GM21423 (cell line): ENCODE results near the gene ATP2B1.
A peak's percentile ranks its signal among the peaks of the same experiment; 100 is the strongest.
"Not testable (repeated sequence)": the region's sequence is repeated elsewhere in the genome, so short reads cannot be mapped to it uniquely, and the experiment has no call there.

Experiments used
- ATAC-seq: cut with Tn5 transposase; IDR thresholded peaks from one replicate; pipeline ENCODE4 v1.9.1; 2021; ENCODE audit warnings: mild to moderate bottlenecking, moderate library complexity; ENCODE audit not compliant: unreplicated experiment

ATP2B1 gene

DNA sequence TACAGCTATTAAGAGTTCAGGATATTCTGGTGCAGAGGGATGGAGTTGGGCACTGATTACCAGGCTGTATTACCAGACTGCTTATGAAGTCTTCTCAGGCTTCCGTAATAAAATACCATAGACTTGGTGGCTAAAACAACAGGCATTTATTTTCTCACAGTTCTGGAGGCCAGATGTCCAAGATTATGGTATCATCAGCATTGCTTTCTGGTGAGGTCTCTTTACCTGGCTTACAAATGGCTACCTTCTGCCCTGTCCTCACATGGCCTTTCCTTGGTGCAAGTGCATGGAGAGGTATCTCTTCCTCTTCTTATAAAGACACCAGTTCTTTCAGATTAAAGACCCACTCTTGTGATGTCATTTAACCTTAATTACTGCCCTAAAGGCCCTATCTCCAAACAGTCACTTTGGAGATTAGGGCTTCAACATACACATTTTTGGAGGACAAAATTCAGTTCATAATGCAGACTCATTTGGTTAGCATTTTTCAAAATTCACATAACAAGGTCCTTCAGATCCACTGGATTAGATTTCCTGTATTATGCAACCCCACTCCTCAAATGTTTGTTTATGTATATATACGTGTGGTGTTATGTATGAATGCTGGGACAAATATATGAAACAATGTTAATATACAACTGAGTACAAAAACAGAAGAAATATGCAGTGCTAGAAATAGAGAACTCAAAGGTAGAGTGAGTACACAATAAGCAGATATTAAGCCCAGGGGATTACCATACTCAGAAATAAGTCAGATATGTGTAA is 9.3 kb upstream of the ATP2B1 start:
- ATAC-seq = no peak

DNA sequence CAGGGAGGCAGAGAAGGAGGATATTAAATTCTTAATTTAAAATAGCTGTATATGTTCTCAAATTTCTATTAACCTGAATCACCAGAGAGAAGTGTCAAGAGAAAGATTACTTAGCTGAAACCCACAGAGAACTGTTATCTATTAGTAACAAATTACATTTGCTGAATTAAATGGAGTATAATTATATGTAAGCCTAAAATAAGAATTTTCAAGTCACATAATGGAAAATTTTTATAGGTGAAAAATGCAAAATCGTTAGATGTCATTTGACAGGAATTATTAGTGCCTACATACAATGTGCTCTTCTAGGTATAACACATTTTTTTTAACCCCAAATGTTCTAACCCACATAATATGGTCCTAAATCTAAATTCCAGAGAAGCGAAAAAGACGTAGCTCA is 4.1 kb upstream of the ATP2B1 start:
- no peak for ATAC-seq

DNA sequence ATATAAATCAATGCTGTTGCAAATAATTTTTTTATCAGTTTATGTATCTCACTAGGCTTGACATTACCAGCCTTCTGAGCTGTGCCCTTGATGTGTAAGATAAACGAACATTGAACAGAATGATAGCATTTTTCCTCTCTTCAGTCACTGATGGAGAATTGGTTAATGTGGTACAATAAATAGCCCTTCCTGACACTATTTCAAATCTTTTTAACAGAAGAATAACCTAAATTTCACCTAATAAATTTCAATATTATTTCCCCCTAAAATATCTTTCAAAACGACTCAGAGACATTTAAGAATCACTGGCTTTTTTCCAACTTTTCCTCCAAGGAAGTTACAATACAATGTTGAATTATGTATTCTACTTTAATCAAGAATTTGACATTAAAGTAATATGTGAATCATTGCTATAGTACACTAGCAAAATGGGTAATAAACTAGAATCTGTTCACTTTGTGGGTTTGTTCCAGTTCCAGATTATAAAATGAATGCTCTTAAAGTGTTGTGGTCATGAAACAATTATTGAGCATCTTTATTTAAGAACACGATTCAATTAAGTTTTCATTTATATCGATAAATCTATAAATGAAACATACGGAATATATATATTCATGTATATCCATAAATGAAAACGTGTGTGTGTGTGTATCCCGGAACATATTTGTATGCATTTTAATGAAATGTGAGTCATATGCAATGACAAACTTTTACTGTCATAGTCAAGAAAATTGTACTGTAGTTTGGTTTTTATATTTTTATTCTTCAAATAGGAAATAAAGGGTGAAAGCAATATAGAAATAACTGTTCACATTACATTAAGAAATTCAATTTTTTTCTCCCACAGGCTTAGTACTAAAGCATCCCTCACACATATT is 2.5 kb upstream of the ATP2B1 start:
- no peak for ATAC-seq

DNA sequence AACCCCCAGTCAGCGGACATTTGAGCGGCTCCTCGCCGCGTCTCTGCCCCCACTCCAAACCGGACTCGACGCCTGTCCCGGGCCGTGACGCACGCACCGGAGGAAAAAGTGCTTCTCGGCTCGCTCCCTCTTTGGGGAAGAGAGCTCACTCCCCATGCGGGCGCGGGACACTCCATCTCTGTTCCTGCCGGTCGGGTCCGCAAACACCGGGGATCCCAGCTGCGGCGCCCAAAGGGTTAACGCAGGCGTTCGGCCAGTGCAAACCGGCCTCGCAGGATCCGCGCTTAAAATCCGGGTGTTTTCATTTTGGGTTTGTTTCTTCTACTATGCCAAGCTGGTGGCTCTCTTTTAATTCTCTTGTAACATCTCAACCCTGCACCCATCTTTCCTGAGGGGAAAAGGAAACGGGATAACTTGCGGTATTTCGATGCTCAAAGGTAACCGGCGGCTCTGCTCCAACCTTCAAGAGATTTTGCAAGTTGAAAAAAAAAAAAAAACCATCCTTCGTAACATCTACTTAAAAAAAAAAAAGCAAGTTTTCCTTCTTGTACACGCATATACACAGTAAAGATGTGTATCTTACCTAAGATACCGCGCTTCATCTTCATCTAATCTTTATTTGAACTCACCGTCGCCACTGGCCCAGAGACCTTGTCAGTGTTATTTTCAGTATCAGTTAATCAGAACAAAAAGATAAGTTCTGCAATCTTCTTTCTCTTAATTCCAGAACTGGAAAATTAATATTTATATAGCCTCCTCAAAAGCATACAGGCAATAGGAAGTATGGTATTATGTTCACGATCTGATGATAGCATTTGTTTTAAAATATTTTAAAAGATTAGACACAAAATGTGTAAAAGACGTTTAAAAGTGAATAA is 1.6 kb upstream of the ATP2B1 start:
- no peak for ATAC-seq

DNA sequence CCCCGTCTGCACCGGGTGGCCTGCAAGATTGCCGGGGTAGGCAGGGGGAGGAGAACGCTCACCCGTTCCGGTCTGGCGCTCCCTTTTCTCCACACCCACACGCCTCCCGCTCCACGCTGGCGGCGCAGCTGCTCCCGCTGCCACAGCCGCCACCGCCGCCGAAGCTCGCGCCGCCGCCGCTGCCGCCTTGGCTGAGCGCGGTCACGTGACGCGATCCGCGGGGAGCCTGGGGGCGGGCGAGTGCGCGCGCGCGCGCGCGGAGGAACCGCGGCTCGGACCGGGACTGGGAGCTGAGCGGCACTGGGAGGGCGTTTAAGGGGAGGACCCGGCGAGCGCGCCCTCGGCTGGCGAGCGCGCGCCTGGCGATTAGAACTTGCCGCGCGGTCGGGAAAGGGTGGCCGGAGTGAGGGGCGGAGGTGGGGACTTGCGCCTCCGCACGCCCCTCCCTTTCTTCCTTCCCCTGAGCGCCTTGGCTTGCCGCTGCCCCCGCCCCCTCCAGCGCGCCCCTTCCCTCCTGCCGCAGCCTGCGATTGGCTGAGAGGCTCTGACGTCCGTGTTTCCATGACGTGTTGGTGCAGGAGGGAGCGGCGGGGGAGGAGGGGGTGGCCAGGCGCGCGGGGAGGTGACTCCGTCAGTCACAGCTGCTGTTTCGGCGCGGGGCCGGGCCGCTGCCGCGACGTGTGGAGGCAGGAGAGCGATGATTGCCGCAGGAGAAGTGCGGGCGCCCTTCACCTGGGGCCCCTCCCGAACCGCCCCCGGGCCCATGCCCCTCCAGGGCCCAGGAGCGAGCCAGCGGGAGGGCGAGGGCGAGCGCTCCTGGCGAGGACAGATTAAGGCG is 738 bp upstream of the ATP2B1 start:
- peak; percentile 66 for ATAC-seq

DNA sequence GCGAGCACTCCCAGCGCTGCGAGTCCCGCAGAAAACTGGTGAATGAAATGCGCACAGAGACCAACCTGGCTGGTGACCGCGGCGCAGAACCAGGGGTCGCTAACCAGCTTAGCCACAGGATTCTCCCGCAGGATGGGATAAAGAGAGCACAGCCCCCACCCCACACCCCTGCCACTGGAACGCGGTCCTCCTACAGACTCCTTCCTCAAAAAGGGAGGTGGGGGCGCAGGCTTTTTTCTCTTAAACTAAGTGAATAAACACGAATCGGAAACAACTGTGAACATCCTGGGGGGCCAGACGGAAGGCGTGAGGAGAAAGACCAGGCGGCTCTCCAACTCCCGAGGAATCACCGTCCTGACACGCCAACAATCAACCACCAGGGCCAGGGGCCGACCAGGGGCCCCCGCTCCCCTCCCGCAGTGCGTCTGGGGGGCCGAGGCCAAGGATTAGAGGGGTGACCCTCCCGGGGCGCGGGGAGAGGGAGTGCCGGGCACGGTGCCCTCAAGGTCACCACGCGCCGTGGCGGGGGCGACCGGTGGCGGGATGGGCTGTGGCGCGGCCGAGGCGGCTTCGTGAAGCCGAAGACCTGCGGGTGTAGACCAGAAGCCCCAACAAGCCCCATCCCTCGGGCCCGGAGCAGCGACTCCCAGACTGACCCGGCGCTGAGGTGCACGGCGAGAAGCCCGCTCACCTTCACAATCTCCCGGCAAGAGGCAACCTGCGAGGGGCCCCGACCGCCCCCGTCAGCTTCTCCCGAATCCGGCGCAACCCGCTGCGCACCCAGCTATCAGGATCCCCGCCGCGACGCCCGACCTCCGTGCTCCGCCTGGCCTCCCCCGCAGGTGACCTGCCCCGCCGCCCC is 704 bp downstream of the ATP2B1 start:
- no peak for ATAC-seq

DNA sequence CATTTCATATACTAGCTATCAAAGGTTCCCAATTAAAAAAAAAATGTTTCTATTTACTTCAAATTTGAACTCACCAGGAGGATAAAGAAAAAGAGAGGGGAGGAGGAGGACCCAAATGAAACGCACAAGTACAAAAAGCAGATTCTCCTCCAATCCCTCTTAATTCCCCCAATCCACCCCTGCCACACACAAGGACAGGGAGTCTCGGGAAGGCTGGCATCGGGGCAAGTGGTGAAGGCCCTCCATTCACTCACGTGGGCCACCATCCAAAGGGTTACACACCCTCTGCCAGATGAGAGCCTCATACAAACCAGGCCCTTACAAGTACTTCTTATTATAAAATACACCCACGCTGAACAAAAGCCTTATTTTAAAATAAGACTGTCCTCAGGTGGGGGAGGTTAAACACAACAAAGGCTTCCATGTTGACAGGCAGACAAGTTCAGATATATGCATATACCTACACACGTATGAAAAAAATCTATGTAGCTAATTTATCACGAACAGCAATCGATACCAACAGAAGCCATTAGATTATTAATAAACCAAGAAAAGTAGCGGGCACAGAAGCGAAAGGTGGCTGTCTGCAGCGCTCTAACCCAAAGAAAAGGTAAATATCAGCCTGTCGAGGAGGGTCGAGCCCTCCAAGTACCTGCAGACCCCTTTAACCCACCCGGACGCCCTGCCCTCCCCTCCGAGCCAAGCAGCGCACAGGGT is 1.5 kb downstream of the ATP2B1 start:
- no peak for ATAC-seq

DNA sequence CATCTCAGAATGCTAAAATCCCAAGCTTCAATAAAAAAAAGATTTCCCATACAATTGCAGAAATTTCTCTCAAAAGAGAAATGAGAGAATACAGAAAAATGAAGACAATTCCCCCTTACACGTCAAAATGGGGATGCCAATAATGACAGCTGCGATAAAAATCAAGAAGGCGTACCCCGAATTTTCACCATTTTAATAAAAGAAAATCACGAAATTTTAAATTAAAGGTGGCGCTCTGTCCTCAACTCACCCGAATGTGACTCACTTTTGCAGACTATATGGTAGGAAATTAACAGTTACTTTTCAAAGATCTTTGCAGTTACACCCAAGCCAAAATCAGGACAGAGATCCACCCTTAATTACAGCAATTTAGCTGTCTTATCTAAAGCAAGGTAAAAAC is 2.1 kb downstream of the ATP2B1 start:
- no peak for ATAC-seq

DNA sequence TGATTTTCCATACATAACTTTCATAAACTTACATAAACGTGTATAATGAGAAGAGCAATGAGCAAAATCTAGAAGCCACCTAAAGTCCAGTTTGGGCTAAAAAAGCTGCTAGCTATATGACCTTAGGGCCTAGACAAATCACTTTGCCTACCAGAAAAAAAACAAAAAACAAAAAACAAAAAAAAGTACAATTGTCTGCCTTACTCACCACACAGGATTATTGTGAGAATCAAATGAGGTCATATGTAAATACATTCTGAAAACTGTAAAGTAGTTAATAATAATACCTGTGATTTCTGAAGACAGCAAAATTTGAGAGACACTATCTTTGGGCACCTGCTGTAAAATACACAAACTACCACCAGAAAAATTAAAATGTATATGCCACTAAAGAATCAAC is 4.2 kb downstream of the ATP2B1 start:
- ATAC-seq = no peak

DNA sequence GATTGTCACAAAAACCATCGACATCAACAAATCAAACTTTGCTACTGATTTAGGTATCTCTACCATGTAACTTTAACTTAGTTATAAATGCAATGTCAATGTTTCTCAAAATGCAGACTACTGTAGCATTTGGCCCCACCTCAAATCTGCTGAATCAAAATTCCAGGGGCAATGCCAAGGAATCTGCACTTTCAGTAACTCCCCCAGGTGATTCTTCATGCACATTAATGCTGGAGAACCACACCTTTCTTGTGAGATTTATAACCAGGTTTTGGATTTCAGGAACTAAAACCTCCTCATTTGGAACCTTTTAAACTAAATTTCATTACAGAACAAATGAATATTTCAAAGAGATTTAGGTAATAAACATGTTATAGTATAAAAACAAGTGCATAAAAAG is 4.9 kb downstream of the ATP2B1 start:
- ATAC-seq = no peak

DNA sequence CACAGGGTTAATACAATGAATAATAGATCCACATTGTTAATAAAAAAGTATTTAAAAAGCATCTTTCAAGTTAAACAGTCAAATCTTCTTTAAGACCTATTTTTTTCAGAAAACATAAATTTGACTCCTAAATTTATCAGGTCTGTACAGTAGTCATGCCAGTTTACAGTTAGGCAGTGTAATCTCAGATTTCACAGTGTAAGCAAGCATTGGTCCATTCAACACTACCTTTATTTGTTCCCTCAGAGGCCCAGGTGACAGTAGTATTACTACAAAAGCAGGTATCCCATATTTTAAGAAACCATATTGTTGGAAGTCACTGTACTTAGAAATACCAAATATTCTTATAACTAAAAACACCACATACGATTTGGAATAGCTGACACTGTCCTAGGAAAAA is 6.1 kb downstream of the ATP2B1 start:
- no peak for ATAC-seq

DNA sequence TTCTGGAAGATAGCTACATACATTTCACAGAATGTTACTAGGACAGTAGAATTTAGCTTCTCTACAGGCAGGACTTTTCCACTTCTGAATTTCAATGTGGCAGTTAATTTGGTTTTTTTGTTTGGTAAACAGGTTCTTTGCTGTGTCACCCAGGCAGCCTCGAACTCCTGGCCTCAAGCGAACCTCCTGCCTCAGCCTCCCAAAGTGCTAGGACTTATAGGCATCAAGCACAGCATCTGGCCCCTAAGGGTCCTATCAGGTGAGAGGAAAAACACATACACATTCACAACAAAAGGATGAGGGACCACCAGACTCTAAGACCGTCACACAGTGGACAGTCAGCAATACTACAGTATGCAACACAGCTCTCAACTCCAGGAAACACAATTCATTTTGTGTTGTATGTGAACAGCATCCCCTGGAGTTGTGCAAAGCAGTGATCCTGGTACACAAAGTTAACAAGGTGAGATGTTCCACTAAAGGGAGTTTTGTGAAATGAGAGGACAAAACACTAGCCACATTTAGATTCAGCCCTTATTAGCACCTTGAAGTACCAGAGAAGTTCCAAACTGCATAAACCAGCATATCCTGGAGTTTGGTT is 6.9 kb downstream of the ATP2B1 start:
- no peak for ATAC-seq

DNA sequence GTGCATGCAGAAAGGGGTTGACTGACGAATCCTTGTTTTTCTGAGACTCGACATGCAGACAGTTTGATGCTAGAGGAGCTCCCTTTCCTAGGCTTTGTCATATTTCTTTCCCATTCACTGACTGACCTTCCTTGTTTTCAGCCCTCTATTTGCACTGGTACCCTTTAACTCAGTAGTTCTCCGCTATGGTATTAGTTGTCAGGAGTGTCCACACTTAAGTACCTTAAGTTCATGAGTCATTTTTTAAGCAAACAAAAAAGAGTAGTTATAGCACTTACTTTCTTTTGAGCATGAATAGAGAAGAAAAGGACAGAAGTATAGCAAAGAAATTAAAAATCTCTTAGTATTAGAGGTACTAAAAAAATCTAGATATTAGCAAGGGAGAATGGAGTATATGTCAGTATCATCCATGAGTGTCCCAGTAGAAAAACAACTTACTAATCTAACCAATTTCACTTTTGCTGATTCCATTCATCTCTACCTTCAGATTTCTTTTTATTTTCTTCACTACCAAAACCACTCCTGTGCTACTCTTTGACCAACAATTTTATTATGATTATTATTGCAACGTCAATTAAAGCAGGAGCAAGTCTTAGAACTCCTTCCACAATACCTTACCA is 8.3 kb downstream of the ATP2B1 start:
- ATAC-seq = no peak

DNA sequence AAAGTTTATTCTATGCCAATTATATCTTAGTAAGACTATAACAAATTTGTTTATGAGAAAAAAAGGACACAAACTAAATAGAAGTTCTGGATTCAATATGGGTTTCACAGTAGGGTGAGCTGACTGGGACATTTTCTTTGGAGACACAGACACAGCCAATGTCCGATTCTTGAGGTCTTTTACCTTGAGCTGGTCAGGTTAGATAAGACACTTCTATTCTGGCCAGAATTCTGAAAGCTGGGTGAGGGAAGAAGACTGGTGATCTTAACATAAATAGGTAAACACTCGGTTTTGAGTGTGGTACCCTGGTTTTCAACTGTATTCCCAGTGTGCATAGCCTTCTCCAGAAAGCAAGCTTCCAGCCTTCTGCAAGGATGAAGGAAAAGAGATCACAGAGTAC is 10.0 kb downstream of the ATP2B1 start:
- no peak for ATAC-seq

DNA sequence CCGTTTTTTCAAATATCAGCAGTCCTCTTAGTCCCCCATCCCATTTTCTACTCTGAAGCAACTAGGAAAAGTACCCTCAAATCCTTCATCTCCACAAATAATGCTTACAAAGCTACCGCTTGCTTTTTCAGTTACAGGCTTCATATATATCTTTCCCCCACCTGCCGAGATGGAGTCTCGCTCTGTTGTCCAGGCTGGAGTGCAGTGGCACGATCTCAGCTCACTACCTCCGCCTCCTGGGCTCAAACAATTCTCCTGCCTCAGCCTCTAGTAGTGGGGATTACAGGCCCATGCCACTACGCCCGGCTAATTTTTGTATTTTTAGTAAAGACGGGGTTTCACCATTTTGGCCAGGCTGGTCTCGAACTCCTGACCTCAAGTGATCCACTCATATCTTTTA is 10.9 kb downstream of the ATP2B1 start:
- ATAC-seq = not testable (repeated sequence)

DNA sequence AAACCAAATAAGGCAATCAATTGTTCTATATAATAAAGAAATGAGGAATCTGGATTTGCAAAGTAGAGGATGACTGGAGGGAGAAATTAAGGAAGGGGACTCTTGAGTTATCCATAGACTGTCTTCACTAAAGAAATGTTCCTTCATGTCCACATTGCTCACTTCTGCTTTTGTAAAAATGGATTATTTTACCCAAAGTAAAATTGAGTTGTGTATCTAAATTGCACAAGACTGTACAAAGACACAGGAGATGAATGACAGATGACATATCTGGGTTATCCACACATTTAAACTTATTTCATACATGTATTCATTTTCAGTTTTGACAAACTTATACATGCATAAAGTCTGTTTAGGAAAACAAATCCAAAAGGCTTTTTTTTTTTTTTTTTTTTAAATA is 11.3 kb downstream of the ATP2B1 start:
- ATAC-seq = no peak

DNA sequence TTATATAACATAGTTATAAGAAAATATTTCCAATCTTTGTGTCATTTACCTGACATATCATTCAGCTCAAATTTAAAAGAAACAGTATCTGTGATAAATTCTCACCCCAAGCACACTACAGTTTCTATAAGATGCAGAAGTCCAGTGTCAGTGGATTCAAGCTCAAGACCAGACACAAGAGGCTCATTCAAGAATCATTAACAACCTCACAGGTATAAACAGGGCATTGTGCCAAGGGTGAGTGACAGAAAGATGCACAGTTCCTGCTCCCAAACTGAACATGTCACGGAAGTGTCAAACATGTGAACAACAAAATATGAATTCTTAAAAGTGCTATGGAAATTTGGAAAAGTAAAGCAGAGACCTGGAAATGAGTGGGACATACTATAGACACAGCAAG is 12.8 kb downstream of the ATP2B1 start:
- peak; percentile 70 for ATAC-seq

DNA sequence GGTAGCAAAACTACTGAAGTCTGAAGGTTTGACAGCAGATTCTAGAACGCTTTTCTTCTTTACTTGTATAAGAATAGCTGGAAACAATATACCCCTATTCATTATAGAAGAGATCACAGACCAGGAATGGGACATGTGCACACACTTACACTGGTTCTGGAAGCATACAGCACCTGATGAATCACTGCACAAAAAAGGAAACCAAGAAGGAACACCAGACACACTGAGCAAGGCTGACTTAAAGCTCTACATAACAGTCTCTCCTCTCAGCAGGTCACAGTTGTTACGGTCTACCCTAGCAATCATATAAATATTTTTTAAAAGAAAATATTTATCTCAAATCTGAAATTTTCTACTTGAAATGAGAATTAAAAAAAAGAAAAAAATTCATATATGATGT is 13.5 kb downstream of the ATP2B1 start:
- no peak for ATAC-seq
